Inferior parietal cortex (tissue), 1 donor: ENCODE data around the gene INTS6L.

Experiments
- DNase-seq: peaks from one replicate; pipeline ENCODE4 v3.0.0-alpha.2; 2016; ENCODE audit errors: extremely low spot score

INTS6L gene, protein sequence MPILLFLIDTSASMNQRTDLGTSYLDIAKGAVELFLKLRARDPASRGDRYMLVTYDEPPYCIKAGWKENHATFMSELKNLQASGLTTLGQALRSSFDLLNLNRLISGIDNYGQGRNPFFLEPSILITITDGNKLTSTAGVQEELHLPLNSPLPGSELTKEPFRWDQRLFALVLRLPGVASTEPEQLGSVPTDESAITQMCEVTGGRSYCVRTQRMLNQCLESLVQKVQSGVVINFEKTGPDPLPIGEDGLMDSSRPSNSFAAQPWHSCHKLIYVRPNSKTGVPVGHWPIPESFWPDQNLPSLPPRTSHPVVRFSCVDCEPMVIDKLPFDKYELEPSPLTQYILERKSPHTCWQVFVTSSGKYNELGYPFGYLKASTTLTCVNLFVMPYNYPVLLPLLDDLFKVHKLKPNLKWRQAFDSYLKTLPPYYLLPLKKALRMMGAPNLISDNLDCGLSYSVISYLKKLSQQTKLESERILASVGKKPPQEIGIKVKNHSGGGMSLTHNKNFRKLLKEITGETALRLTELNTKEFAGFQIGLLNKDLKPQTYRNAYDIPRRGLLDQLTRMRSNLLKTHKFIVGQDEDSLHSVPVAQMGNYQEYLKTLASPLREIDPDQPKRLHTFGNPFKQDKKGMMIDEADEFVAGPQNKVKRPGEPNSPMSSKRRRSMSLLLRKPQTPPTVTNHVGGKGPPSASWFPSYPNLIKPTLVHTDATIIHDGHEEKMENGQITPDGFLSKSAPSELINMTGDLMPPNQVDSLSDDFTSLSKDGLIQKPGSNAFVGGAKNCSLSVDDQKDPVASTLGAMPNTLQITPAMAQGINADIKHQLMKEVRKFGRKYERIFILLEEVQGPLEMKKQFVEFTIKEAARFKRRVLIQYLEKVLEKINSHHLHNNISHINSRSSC

GRCh38 chrX:135520553-135521404, at the start of gene INTS6L:
Gene INTS6L, plus strand, starts transcription at chrX:135520660. Its CDS starts 333 bp downstream, at chrX:135520993.
- DNase-seq: peak; percentile 88

- no peak for DNase-seq
These were observed 44.1 kb upstream of the INTS6L start for GRCh38 chrX:135476378-135476777.

- DNase-seq: peak; percentile 58
These were observed 42.9 kb upstream of the INTS6L start for GRCh38 chrX:135477576-135477975.

DNA sequence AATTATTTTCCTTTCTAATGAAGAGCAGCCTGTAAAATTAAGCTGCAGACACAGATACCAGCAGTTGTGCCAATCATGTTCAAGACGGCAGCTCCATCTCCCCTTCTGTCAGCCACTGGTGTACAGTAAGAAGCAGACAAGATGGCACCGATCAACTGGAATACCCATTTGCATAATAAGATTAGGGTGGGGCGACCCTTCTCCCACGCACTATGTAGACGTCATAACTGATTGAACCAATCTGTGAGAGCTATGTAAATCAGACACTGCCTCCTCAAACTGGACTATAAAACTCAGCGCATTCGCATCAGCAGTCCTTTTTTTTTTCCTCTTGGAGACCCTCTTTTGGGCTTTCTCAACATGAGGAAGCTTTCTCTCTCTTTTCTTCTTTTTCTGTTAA, 40.4 kb upstream of the INTS6L start:
- no peak for DNase-seq

GRCh38 chrX:135481696-135482179, 38.7 kb upstream of the INTS6L start:
- DNase-seq: no peak

DNA sequence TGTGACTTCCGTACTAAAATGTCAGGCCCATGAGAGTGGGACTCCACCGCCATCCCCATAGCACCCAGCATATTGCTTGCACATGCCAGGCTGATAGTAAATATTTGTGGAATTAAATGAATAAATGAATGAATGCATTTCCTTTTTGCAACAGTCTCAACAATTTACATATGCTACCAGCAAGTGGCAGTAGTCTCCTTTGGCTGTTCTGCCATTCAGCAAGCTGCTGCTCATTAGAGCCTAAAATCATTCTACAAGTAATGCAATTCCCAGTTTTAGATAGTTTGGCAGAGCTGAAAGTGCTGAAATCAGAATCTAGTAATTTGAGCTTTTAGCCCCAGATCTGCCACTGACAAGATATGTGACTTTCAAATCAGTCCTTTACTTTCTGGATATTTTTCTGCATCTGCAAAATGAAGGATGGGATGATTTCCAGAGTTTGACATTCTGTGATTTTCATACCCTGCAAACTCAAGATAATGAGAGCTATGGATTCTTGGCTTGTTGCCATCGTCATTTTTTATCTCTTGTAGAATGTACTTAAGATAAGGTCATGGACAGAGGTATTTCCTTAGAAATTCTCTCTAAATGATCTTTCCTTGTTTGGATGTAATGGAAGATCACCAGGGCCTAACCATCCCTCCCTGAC, 35.7 kb upstream of the INTS6L start:
- DNase-seq: peak; percentile 27

- no peak for DNase-seq
These were observed 30.9 kb upstream of the INTS6L start for GRCh38 chrX:135489542-135489941.

DNA sequence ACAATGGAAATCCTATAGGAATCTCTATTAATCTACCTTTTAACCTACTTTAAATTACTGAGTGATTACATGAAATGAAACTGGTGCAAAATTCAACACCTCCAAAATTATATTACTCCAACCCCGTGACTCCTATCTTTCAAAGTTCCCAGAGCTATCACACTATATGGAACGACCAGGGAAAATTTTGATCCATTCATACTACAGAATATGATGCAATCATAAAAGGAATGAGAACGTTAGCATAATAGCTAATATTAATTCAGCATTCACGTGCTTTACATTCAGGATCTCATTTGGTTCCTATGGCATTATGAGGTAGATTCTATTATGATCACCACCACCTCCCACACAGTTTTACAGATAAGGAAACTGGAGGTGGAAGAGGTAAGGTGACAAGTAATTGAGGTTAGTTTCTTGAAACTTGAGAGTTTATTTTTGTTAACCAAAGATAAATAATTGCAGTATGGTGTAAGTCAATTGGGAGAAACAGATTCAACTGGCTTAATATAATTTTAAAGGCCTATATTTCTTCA, 29.4 kb upstream of the INTS6L start:
- no peak for DNase-seq

DNA sequence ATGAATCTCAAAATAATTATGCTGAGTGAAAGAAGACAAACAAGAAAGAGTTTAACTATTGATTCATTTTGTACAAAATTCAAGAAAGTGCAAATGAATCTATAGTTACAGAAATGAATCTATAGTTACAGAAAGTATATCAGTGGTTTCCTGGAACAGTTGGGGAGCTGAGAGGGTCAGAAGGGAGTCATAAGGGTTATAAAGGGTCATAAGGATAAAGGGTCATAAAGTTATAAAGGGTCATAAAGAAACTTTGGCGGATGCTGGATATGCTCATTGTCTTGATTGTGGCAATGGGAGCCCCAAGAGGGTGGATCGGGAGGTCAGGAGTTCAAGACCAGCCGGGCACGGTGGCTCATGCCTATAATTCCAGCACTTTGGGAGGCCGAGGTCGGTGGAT, 26.0 kb upstream of the INTS6L start:
- no peak for DNase-seq

DNA sequence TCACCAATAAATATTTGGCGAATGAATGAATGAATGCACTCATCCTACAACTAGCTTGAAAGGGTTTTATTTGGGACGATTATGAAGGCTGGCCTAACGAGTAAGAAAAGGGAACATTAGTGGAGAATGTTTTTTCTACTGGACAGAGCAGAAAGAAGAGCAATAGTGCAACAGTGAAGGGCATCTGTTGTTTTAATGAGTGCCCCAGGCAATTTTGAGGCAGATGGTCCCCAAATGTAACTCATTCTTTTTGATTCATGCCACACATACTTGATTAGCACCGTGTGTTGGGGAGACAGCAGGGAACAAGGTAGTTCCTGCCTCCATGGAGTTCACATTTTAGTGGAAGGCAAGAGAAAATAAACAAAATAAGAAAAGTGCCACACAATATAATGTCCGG, 22.7 kb upstream of the INTS6L start:
- DNase-seq: no peak

DNA sequence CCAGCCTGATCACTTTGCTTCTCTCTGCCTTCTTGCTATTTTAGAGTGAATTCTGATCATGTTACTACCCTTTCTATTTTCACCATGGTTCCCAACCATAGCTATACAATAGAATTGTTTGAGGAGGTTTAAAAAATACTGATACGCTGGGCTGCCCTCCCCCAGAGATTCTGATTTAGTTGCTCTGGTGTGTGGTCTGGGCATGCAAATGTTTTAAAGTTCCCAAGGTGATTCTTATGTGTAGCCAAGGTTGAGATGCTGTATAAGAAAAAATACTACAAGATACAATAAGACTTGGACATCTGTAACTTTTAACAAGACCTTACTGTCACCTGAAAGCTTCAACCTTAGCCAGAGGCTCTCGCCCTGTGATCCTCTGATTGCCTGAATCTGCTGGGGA, 22.2 kb upstream of the INTS6L start:
- DNase-seq: no peak

- no peak for DNase-seq
These were observed 15.1 kb upstream of the INTS6L start for GRCh38 chrX:135505351-135505750.

- DNase-seq: no peak
These were observed 10.6 kb upstream of the INTS6L start for GRCh38 chrX:135509885-135510284.

- DNase-seq: no peak
These were observed 7.8 kb upstream of the INTS6L start for GRCh38 chrX:135512508-135513129.

- no peak for DNase-seq
These were observed 7.3 kb upstream of the INTS6L start for GRCh38 chrX:135513130-135513515.

GRCh38 chrX:135516376-135516775, 4.1 kb upstream of the INTS6L start:
- DNase-seq: no peak

- DNase-seq: no peak
These were observed 2.3 kb upstream of the INTS6L start for GRCh38 chrX:135518161-135518560.

- DNase-seq: no peak
These were observed 373 bp upstream of the INTS6L start for GRCh38 chrX:135520022-135520552.

- peak; percentile 54 for DNase-seq
These were observed 1.1 kb downstream of the INTS6L start for GRCh38 chrX:135521405-135522131.
